ENCODE results near the gene THUMPD1. TPM values are rescaled to one million over a fixed set of nuclear protein-coding genes. Genes with fewer than 3 reads are reported as not detected.

The THUMPD1 gene
- total and polyA plus RNA-seq, 2 experiments from 2014 or later = 25.4 to 42.9 TPM

DNA sequence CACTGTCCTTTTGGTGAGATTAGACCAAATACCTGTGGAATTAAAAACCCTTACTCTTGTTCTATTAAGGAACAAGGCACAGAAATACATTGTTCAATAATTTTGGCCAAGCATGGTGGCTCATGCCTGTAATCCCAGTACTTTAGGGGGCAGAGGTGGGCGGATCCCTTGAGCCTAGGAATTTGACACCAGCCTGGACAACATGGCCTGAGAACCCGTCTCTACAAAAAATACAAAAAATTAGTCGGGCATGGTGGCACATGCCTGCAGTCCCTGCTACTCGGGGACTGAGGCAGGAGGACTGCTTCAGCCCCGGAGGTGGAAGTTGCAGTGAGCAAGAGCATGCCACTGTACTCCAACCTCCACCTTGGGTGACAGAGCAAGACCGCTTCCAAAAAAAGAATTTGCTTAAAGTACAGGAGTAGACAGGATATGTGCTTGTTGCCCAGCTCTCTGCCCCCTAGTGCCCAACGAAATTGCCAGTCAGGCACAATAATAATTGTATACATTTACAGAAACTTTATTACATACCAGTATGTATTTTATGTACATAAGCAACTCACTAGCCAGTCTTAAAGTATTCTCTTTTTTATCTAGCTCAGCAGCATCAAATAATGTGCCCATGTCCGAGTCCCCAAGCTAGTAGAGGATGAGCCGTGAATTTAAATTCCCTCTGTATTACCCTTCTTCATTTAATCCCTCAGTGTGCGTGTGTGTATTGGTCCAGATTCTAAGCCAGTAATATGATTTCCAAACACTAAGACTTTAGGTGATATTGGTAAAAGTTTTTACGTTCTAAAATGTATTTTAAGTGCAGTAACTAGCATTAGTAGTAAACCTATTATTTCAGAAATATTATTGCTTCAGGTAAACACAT is 1.4 kb downstream of the THUMPD1 start:
- Histone ChIP-seq H3K79me2 (ENCODE audit: insufficient read depth) (peaks cover 47% of the 10 kb centered on the region), H3K4me3 (peak overlapping the region; percentile 99), H3K27me3 (replicated peaks; ENCODE audit: insufficient read depth) (no peaks in the 10 kb centered on the region), H3K4me2 (ENCODE audit: unreplicated experiment) (peak overlapping the region; percentile 100), H3K4me1 (ENCODE audit: insufficient read depth) (peaks cover 8% of the 10 kb centered on the region; the same call in 1 of the 2 replicates), H3K9me3 (ENCODE audit: low read depth) (no peaks in the 10 kb centered on the region), H3F3A (ENCODE audit: insufficient read depth) (no peaks in the 10 kb centered on the region), H4K20me1 (ENCODE audit: insufficient read depth) (0 out of 2 replicates have a peak, but pooled peaks cover 5% of the 10 kb centered on the region), H3K27ac (peak overlapping the region; percentile 51; the same call in 1 of the 2 replicates), H3K9me2 (ENCODE audit: insufficient read depth) (no peaks in the 10 kb centered on the region), H3K9ac (peak overlapping the region; percentile 93), H3K36me3 (ENCODE audit: low read depth) (peaks cover 34% of the 10 kb centered on the region), H2AFZ (peak overlapping the region; percentile 81)
- WGBS, 2 experiments (ENCODE audit: low coverage in 1 of 2, low lambda C conversion rate in 2 of 2, missing lambda C conversion rate in 2 of 2) = 65 to 67% methylated on average over 11 of the region's 11 CpGs
- DNase-seq = peak; percentile 38
- in situ Hi-C loops (cut with MboI) = no loop called here
- TF ChIP-seq EZH2 (IDR thresholded peaks at IDR 0.05; ENCODE audit: insufficient read depth, poor library complexity, severe bottlenecking) (no peak), EZH2phosphoT487 (IDR thresholded peaks at IDR 0.05; ENCODE audit: insufficient read depth, low read depth) (no peak)

DNA sequence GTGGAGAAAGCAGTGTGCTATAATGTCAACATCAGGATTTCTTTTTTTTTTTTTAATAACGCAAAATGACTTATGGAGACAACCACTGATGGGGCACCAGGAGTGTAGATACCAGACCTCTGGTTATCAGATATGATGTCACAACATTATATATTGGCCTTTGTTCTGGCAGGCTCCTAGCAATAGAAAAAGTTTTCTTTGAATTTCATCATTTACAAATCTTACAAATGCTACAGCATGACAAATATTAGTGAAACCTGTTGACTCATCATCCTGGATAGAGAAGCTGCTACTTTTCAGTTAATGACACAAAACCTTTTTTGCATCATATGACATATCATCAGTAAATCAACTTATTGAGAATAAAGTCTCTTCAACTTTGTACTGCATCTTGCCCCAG is 6.1 kb downstream of the THUMPD1 start:
- H3K9ac ChIP-seq = no peak overlapping the region
- TF ChIP-seq EZH2phosphoT487 (IDR thresholded peaks at IDR 0.05; ENCODE audit: insufficient read depth, low read depth) = no peak
- no peak for TF ChIP-seq EZH2 (IDR thresholded peaks at IDR 0.05; ENCODE audit: insufficient read depth, poor library complexity, severe bottlenecking)
- H3K36me3 ChIP-seq (ENCODE audit: low read depth) = peaks cover 34% of the 10 kb centered on the region

DNA sequence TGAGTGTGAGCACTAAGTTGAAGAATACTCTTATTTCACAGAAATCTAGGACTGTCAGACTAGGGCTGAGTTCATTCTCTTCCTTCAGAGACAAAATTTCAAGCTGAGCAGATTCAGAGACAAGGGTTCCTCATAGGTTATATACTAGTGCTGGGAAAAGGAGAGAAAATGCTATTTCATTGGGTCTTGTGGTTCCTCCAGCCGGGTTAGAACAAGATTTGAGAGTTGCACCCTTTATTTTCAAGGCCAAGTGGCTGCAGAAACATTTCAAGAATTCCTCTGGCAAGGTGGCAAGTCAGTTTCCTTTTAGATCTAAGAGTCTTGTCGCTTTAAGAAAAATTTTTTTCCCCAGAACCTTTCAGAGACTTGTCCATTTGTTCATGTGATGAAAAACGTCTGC is 6.8 kb downstream of the THUMPD1 start:
- Histone ChIP-seq H3K9me3 (ENCODE audit: low read depth) (no peaks in the 10 kb centered on the region), H3K9ac (no peak overlapping the region), H3K27ac (no peak overlapping the region), H3K4me2 (ENCODE audit: unreplicated experiment) (no peak overlapping the region), H3F3A (ENCODE audit: insufficient read depth) (0 out of 2 replicates have a peak, but pooled peaks cover 3% of the 10 kb centered on the region), H3K79me2 (ENCODE audit: insufficient read depth) (peaks cover 33% of the 10 kb centered on the region), H2AFZ (no peak overlapping the region), H4K20me1 (ENCODE audit: insufficient read depth) (0 out of 2 replicates have a peak, but pooled peaks cover 4% of the 10 kb centered on the region), H3K36me3 (ENCODE audit: low read depth) (peaks cover 34% of the 10 kb centered on the region), H3K4me3 (no peak overlapping the region), H3K4me1 (ENCODE audit: insufficient read depth) (no peaks in the 10 kb centered on the region), H3K9me2 (ENCODE audit: insufficient read depth) (no peaks in the 10 kb centered on the region), H3K27me3 (replicated peaks; ENCODE audit: insufficient read depth) (no peaks in the 10 kb centered on the region)
- TF ChIP-seq EZH2 (IDR thresholded peaks at IDR 0.05; ENCODE audit: insufficient read depth, poor library complexity, severe bottlenecking) = no peak
- no peak for TF ChIP-seq EZH2phosphoT487 (IDR thresholded peaks at IDR 0.05; ENCODE audit: insufficient read depth, low read depth)
- WGBS, 2 experiments (ENCODE audit: low coverage in 1 of 2, low lambda C conversion rate in 2 of 2, missing lambda C conversion rate in 2 of 2) = 63 to 69% methylated on average over 3 of the region's 3 CpGs
- no peak for DNase-seq
- in situ Hi-C loops (cut with MboI) = no loop called here

More for the DNA sequence above, 6.1 kb downstream of the THUMPD1 start:
- H4K20me1 ChIP-seq (ENCODE audit: insufficient read depth) = 0 out of 2 replicates have a peak, but pooled peaks cover 5% of the 10 kb centered on the region
- peak; percentile 34 for DNase-seq
- H2AFZ ChIP-seq = no peak overlapping the region
- no peaks in the 10 kb centered on the region for H3K9me3 ChIP-seq (ENCODE audit: low read depth)
- no peak overlapping the region for H3K27ac ChIP-seq
- 91 to 100% methylated on average over 1 of the region's 1 CpG for WGBS, 2 experiments (ENCODE audit: low coverage in 1 of 2, low lambda C conversion rate in 2 of 2, missing lambda C conversion rate in 2 of 2)
- 0 out of 2 replicates have a peak, but pooled peaks cover 3% of the 10 kb centered on the region for H3F3A ChIP-seq (ENCODE audit: insufficient read depth)
- no peak overlapping the region for H3K4me3 ChIP-seq
- in situ Hi-C loops (cut with MboI) = no loop called here
- no peaks in the 10 kb centered on the region for H3K27me3 ChIP-seq (replicated peaks; ENCODE audit: insufficient read depth)
- H3K4me2 ChIP-seq (ENCODE audit: unreplicated experiment) = no peak overlapping the region
- H3K4me1 ChIP-seq (ENCODE audit: insufficient read depth) = peaks cover 6% of the 10 kb centered on the region; the same call in 1 of the 2 replicates
- peaks cover 40% of the 10 kb centered on the region for H3K79me2 ChIP-seq (ENCODE audit: insufficient read depth)
- H3K9me2 ChIP-seq (ENCODE audit: insufficient read depth) = no peaks in the 10 kb centered on the region

DNA sequence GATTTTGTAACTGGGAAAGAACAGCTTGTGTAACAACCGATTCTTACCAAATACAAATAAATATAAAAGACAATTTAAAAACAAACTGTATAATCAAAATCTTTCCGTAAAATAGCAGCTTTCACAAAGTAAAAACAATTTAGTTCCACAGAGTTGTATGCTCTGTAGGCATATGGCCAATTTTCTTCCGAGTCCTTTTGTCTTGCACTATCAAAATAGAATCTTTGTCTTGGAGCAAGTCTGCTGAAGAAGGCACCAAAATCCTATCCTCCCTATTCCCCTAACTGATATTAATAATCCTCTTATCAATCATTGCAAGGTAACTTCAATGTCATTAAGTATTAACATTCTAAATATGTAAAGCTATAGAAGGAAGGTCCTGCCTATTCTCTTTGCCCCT is 7.6 kb downstream of the THUMPD1 start:
- in situ Hi-C loops (cut with MboI) = no loop called here
- H3K79me2 ChIP-seq (ENCODE audit: insufficient read depth) = peaks cover 26% of the 10 kb centered on the region
- no peak overlapping the region for H3K9ac ChIP-seq
- no peaks in the 10 kb centered on the region for H3K27me3 ChIP-seq (replicated peaks; ENCODE audit: insufficient read depth)
- no peaks in the 10 kb centered on the region for H3K4me1 ChIP-seq (ENCODE audit: insufficient read depth)
- H3K9me3 ChIP-seq (ENCODE audit: low read depth) = no peaks in the 10 kb centered on the region
- no peak for DNase-seq
- WGBS, 2 experiments (ENCODE audit: low coverage in 1 of 2, low lambda C conversion rate in 2 of 2, missing lambda C conversion rate in 2 of 2) = 97 to 98% methylated on average over 3 of the region's 3 CpGs
- H3K9me2 ChIP-seq (ENCODE audit: insufficient read depth) = no peaks in the 10 kb centered on the region
- H3K27ac ChIP-seq = no peak overlapping the region
- TF ChIP-seq EZH2 (IDR thresholded peaks at IDR 0.05; ENCODE audit: insufficient read depth, poor library complexity, severe bottlenecking) = no peak
- no peak for TF ChIP-seq EZH2phosphoT487 (IDR thresholded peaks at IDR 0.05; ENCODE audit: insufficient read depth, low read depth)
- H3K36me3 ChIP-seq (ENCODE audit: low read depth) = peaks cover 34% of the 10 kb centered on the region
- H4K20me1 ChIP-seq (ENCODE audit: insufficient read depth) = no peaks in the 10 kb centered on the region
- no peak overlapping the region for H3K4me2 ChIP-seq (ENCODE audit: unreplicated experiment)
- H3F3A ChIP-seq (ENCODE audit: insufficient read depth) = 0 out of 2 replicates have a peak, but pooled peaks cover 3% of the 10 kb centered on the region
- no peak overlapping the region for H3K4me3 ChIP-seq
- H2AFZ ChIP-seq = no peak overlapping the region
